B cell (primary cell): ENCODE measurements around the gene PMVK. TPM values are rescaled to one million over a fixed set of nuclear protein-coding genes. Genes with fewer than 3 reads are reported as not detected.

Experiments used
- ATAC-seq: fragments of 200-7000 bp; cut with Tn5 transposase; one replicate; pipeline ENCODE4 v1.10.0; 2021; ENCODE audit warnings: low read depth, mild to moderate bottlenecking, moderate number of reproducible peaks, moderate library complexity
- CTCF ChIA-PET: fragments of 350-600 bp; sonication (Branson Sonifier 250); formaldehyde crosslinking; loops from one replicate; lab custom pipeline; 2021; ENCODE audit warnings: antibody characterized with exemption, inconsistent platforms; lab: Charles Lee
- POLR2A ChIA-PET: fragments of 350-600 bp; sonication (Branson Sonifier 250); formaldehyde crosslinking; loops from one replicate; lab custom pipeline; 2021; ENCODE audit warnings: antibody characterized with exemption; lab: Charles Lee
- DNase-seq: peaks from one replicate; pipeline ENCODE4 v3.0.0; 2013
- H2AFZ ChIP-seq: 2 replicates; pipeline ENCODE4 v1.6.1; 2012; ENCODE audit warnings: mild to moderate bottlenecking, low read depth, low read length; ENCODE audit not compliant: insufficient read depth, poor library complexity, severe bottlenecking
- H3K27ac ChIP-seq, 2 donors: 1 replicate in 1 of 2; 2 replicates in 1 of 2; pipeline ENCODE4 v1.5.1; 2012 to 2013; ENCODE audit warnings: low read length in 2 of 2, mild to moderate bottlenecking in 2 of 2, moderate library complexity in 1 of 2
- H3K27me3 ChIP-seq, 4 experiments: fragments of 200-600 bp in 1 of 4; sonication (generic) in 1 of 4; replicated peaks in 1 of 4; 1 replicate in 2 of 4; 2 replicates in 2 of 4; pipeline versions ENCODE4 v1.6.1 to v1.7.0; 2013 to 2016; ENCODE audit warnings: low read length in 3 of 4, mild to moderate bottlenecking in 2 of 4, mixed read lengths in 1 of 4, moderate library complexity in 1 of 4; ENCODE audit not compliant: insufficient read depth in 4 of 4, control insufficient read depth in 3 of 4; ENCODE audit errors: control extremely low read depth in 1 of 4
- H3K36me3 ChIP-seq, 2 experiments: replicated peaks in 1 of 2; 1 replicate in 1 of 2; 2 replicates in 1 of 2; pipeline versions ENCODE4 v1.6.1 to v1.7.1; 2013; ENCODE audit warnings: low read length in 1 of 2; ENCODE audit not compliant: insufficient read depth in 2 of 2, control insufficient read depth in 1 of 2; ENCODE audit errors: control extremely low read depth in 1 of 2, extremely low read depth in 1 of 2
- H3K4me1 ChIP-seq, 2 donors: fragments of 200-600 bp in 1 of 2; sonication (generic) in 1 of 2; 1 replicate in 1 of 2; 2 replicates in 1 of 2; pipeline versions ENCODE4 v1.5.1 to v1.6.1; 2013 to 2017; ENCODE audit warnings: low read length in 2 of 2; ENCODE audit not compliant: control insufficient read depth in 2 of 2, insufficient read depth in 2 of 2
- H3K4me2 ChIP-seq: replicated peaks from 2 replicates; pipeline ENCODE3; 2012; ENCODE audit warnings: mild to moderate bottlenecking, low read depth, low read length; ENCODE audit not compliant: poor library complexity, severe bottlenecking
- H3K4me3 ChIP-seq, 5 experiments: fragments of 200-600 bp in 1 of 5; sonication (generic) in 1 of 5; 1 replicate in 3 of 5; 2 replicates in 2 of 5; pipeline versions ENCODE4 v1.5.1 to v1.7.0; 2011 to 2016; ENCODE audit warnings: low read length in 4 of 5, mild to moderate bottlenecking in 4 of 5, low read depth in 2 of 5, control low read depth in 1 of 5, moderate library complexity in 1 of 5; ENCODE audit not compliant: insufficient read depth in 1 of 5; ENCODE audit errors: control extremely low read depth in 1 of 5, extremely low read depth in 1 of 5
- H3K79me2 ChIP-seq: fragments of 200-600 bp; sonication (generic); one replicate; pipeline ENCODE4 v1.6.0; 2016; ENCODE audit warnings: low read length; ENCODE audit not compliant: control insufficient read depth, insufficient read depth
- H3K9ac ChIP-seq: fragments of 200-600 bp; sonication (generic); 2 replicates; pipeline ENCODE4 v1.6.1; 2017; ENCODE audit warnings: mild to moderate bottlenecking, low read length, moderate library complexity
- H3K9me3 ChIP-seq, 3 donors: one replicate each; pipeline versions ENCODE4 v1.6.1 to v1.7.1; 2013; ENCODE audit warnings: low read length in 2 of 3; ENCODE audit not compliant: control insufficient read depth in 2 of 3, insufficient read depth in 1 of 3; ENCODE audit errors: control extremely low read depth in 1 of 3
- H4K20me1 ChIP-seq: 2 replicates; pipeline ENCODE4 v1.6.0; 2012; ENCODE audit warnings: mild to moderate bottlenecking, low read length; ENCODE audit not compliant: insufficient read depth, control insufficient read depth, poor library complexity, severe bottlenecking
- H3K27ac Mint-ChIP-seq: one replicate; pipeline ENCODE4 v1.8.0; 2021; ENCODE audit warnings: mixed read lengths
- H3K27me3 Mint-ChIP-seq: one replicate; pipeline ENCODE4 v1.8.0; 2021; ENCODE audit warnings: mixed read lengths
- H3K4me1 Mint-ChIP-seq: one replicate; pipeline ENCODE4 v1.8.0; 2021; ENCODE audit warnings: mixed read lengths
- H3K4me3 Mint-ChIP-seq: one replicate; pipeline ENCODE4 v1.8.0; 2021; ENCODE audit warnings: mixed read lengths
- H3K9me3 Mint-ChIP-seq: one replicate; pipeline ENCODE4 v1.8.0; 2022; ENCODE audit warnings: mixed read lengths; ENCODE audit not compliant: insufficient read depth
- EZH2 ChIP-seq: IDR thresholded peaks from 2 replicates; pipeline ENCODE4 v1.6.1; 2012; ENCODE audit warnings: borderline replicate concordance, low read depth, mild to moderate bottlenecking, moderate library complexity, low read length; ENCODE audit not compliant: insufficient read depth, poor library complexity, severe bottlenecking
- WGBS: methylation state at CpG from one replicate; pipeline ENCODE4 v1.1.5; 2013; ENCODE audit warnings: missing lambda C conversion rate; ENCODE audit not compliant: insufficient coverage; 5-methylcytosine and 5-hydroxymethylcytosine counted together
- intact Hi-C: fragments of 100-400 bp; cut with micrococcal nuclease; formaldehyde crosslinking; loops from one replicate; pipeline ENCODE4 v1.10.0; 2022
- polyA plus RNA-seq: library from polyadenylated mRNA; depleted of rRNA; stranded (reverse); fragments of >200 nt; gene quantifications from 2 replicates; pipeline ENCODE4 v1.2.3, GENCODE V29; 2012
- total RNA-seq, 2 donors: library from RNA; stranded (reverse); fragments of 120-200 nt in 1 of 2; gene quantifications; 1 replicate in 1 of 2; 2 replicates in 1 of 2; pipeline versions ENCODE4 v1.2.3 to v1.2.4, GENCODE V29; 2013 to 2022
- TF ChIP-seq, protein P1 (sequence below): fragments of 200-600 bp; IDR thresholded peaks from one replicate; pipeline ENCODE4 v1.8.0; 2022; ENCODE audit warnings: antibody characterized with exemption, mild to moderate bottlenecking

The PMVK gene
- total and polyA plus RNA-seq, 2 donors (not counting 1 experiment from before 2014, with no cell fraction given) = 15.0 to 15.4 TPM

DNA sequence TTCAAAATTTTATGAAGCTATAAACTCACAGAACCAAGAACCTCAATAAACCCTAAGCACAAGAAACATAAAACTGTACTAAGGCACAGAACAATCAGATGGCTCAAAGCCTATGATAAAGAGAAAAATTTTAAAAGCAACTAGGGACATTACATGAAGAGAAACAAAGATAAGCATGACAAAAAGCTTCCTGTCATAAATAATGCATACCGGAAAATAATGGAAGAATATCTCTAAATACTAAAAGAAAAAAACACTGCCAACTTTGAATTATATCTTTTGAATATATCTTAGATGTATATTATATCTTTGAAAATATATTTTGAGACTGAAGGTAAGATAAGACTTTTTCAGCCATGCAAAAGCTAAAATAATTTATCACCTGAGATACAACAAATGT is 45.1 kb downstream of the PMVK start:
- intact Hi-C loops = no loop called here
- ChIA-PET CTCF (interaction anchor here (1.3 to 1.7 kb wide), 3 partner anchors 9 to 153 kb away, joined by 5 to 8 read pairs (median 5); no protein-coding TSS in a partner anchor), POLR2A (no interaction called here)
- Histone ChIP-seq H3K9me3 (no peaks in the 10 kb centered on the region), H3K27me3 (no peaks in the 10 kb centered on the region), H3K4me1 (no peaks in the 10 kb centered on the region), H3K79me2 (no peaks in the 10 kb centered on the region), H2AFZ (no peak overlapping the region), H3K27ac (no peak overlapping the region), H4K20me1 (no peaks in the 10 kb centered on the region), H3K36me3 (no peaks in the 10 kb centered on the region), H3K4me3 (no peak overlapping the region), H3K9ac (no peak overlapping the region), H3K4me2 (no peak overlapping the region)
- Mint-ChIP-seq H3K4me1 (no peaks in the 10 kb centered on the region), H3K9me3 (no peaks in the 10 kb centered on the region), H3K27me3 (peaks cover 4% of the 10 kb centered on the region), H3K4me3 (no peak overlapping the region), H3K27ac (no peak overlapping the region)
- DNase-seq (no peak), ATAC-seq (no peak)
- WGBS = no CpG with 5 or more reads among the region's 1 CpG
- TF ChIP-seq, protein P1, sequence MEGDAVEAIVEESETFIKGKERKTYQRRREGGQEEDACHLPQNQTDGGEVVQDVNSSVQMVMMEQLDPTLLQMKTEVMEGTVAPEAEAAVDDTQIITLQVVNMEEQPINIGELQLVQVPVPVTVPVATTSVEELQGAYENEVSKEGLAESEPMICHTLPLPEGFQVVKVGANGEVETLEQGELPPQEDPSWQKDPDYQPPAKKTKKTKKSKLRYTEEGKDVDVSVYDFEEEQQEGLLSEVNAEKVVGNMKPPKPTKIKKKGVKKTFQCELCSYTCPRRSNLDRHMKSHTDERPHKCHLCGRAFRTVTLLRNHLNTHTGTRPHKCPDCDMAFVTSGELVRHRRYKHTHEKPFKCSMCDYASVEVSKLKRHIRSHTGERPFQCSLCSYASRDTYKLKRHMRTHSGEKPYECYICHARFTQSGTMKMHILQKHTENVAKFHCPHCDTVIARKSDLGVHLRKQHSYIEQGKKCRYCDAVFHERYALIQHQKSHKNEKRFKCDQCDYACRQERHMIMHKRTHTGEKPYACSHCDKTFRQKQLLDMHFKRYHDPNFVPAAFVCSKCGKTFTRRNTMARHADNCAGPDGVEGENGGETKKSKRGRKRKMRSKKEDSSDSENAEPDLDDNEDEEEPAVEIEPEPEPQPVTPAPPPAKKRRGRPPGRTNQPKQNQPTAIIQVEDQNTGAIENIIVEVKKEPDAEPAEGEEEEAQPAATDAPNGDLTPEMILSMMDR = no peak
- TF ChIP-seq EZH2 = no peak

- Mint-ChIP-seq H3K4me3 (no peak overlapping the region), H3K27ac (no peak overlapping the region), H3K27me3 (peaks cover 4% of the 10 kb centered on the region), H3K9me3 (no peaks in the 10 kb centered on the region), H3K4me1 (no peaks in the 10 kb centered on the region)
- Histone ChIP-seq H3K9ac (no peak overlapping the region), H3K27me3 (no peaks in the 10 kb centered on the region), H3K4me3 (no peak overlapping the region), H3K9me3 (no peaks in the 10 kb centered on the region), H3K27ac (no peak overlapping the region), H3K4me2 (no peak overlapping the region), H4K20me1 (no peaks in the 10 kb centered on the region), H2AFZ (no peak overlapping the region), H3K79me2 (no peaks in the 10 kb centered on the region), H3K4me1 (no peaks in the 10 kb centered on the region), H3K36me3 (no peaks in the 10 kb centered on the region)
- ChIA-PET POLR2A (no interaction called here), CTCF (no interaction called here)
- WGBS = 93% methylated on average over 7 of the region's 7 CpGs
- ATAC-seq = no peak
- intact Hi-C loops = no loop called here
- no peak for DNase-seq
- no peak for TF ChIP-seq EZH2
- TF ChIP-seq, protein P1 = no peak
Observed at GRCh38 chr1:154888757-154889156, 47.8 kb downstream of the PMVK start.
